Mesenchymal stem cell (in vitro differentiated cells and primary cell): ENCODE measurements around the gene GATB.

Experiments
- DNase-seq: peaks from one replicate; pipeline ENCODE4 v3.0.0-alpha.2; 2013
- H2AFZ ChIP-seq: one replicate; pipeline ENCODE4 v1.6.1; 2013; ENCODE audit warnings: low read depth, mild to moderate bottlenecking, control low read depth, inconsistent platforms, low read length, moderate library complexity
- H2AK5ac ChIP-seq: 2 replicates; pipeline ENCODE4 v1.6.1; 2013; ENCODE audit warnings: low read length, moderate library complexity, mild to moderate bottlenecking, inconsistent platforms; ENCODE audit not compliant: severe bottlenecking
- H2BK120ac ChIP-seq: one replicate; pipeline ENCODE4 v1.6.1; 2013; ENCODE audit warnings: low read depth, mild to moderate bottlenecking, inconsistent platforms, low read length, moderate library complexity
- H2BK12ac ChIP-seq, 2 experiments: one replicate each; pipeline ENCODE4 v1.6.1; 2013; ENCODE audit warnings: inconsistent platforms in 2 of 2, low read length in 2 of 2, mild to moderate bottlenecking in 2 of 2, moderate library complexity in 2 of 2, control low read depth in 1 of 2
- H2BK15ac ChIP-seq: one replicate; pipeline ENCODE4 v1.6.1; 2013; ENCODE audit warnings: mild to moderate bottlenecking, low read depth, inconsistent platforms; ENCODE audit not compliant: poor library complexity, severe bottlenecking
- H2BK5ac ChIP-seq: 2 replicates; pipeline ENCODE4 v1.6.1; 2013; ENCODE audit warnings: low read depth, mild to moderate bottlenecking, low read length, control low read depth, inconsistent platforms; ENCODE audit not compliant: poor library complexity, severe bottlenecking
- H3K14ac ChIP-seq, 2 experiments: one replicate each; pipeline ENCODE4 v1.6.1; 2013; ENCODE audit warnings: inconsistent platforms in 2 of 2, low read length in 2 of 2, control low read depth in 1 of 2, mild to moderate bottlenecking in 1 of 2, moderate library complexity in 1 of 2
- H3K18ac ChIP-seq, 2 experiments: one replicate each; pipeline ENCODE4 v1.6.1; 2013; ENCODE audit warnings: inconsistent platforms in 2 of 2, low read length in 2 of 2, control low read depth in 1 of 2, low read depth in 1 of 2, mild to moderate bottlenecking in 1 of 2
- H3K23ac ChIP-seq, 2 experiments: one replicate each; pipeline ENCODE4 v1.6.1; 2013; ENCODE audit warnings: inconsistent platforms in 2 of 2, low read length in 2 of 2, mild to moderate bottlenecking in 2 of 2, moderate library complexity in 2 of 2, control low read depth in 1 of 2
- H3K27ac ChIP-seq: 2 replicates; pipeline ENCODE4 v1.5.1; 2013; ENCODE audit warnings: mild to moderate bottlenecking, moderate library complexity, low read length, control low read depth, inconsistent platforms; ENCODE audit not compliant: poor library complexity, severe bottlenecking
- H3K27me3 ChIP-seq, 2 experiments: 2 replicates each; pipeline versions ENCODE4 v1.6.1 to v1.7.0; 2013; ENCODE audit warnings: low read length in 2 of 2, mild to moderate bottlenecking in 2 of 2, moderate library complexity in 2 of 2, control low read depth in 1 of 2, inconsistent platforms in 1 of 2; ENCODE audit not compliant: control insufficient read depth in 1 of 2, insufficient read depth in 1 of 2
- H3K36me3 ChIP-seq, 2 experiments: 2 replicates each; pipeline versions ENCODE4 v1.6.1 to v1.7.0; 2013; ENCODE audit warnings: low read length in 2 of 2, control low read depth in 1 of 2, inconsistent platforms in 1 of 2, low read depth in 1 of 2, mild to moderate bottlenecking in 1 of 2; ENCODE audit not compliant: insufficient read depth in 2 of 2, control insufficient read depth in 1 of 2
- H3K4ac ChIP-seq, 2 experiments: one replicate each; pipeline ENCODE4 v1.6.1; 2013; ENCODE audit warnings: inconsistent platforms in 2 of 2, low read length in 2 of 2, mild to moderate bottlenecking in 2 of 2, moderate library complexity in 2 of 2, control low read depth in 1 of 2, low read depth in 1 of 2
- H3K4me1 ChIP-seq: 2 replicates; pipeline ENCODE4 v1.6.1; 2013; ENCODE audit warnings: low read depth, low read length, control low read depth; ENCODE audit not compliant: control insufficient read depth, insufficient read depth
- H3K4me2 ChIP-seq: 2 replicates; pipeline ENCODE4 v1.6.1; 2013; ENCODE audit warnings: low read length, mild to moderate bottlenecking, inconsistent platforms; ENCODE audit not compliant: poor library complexity, severe bottlenecking
- H3K4me3 ChIP-seq, 2 experiments: 2 replicates each; pipeline versions ENCODE4 v1.5.1 to v1.7.0; 2013; ENCODE audit warnings: low read length in 2 of 2, mild to moderate bottlenecking in 2 of 2, control low read depth in 1 of 2, low read depth in 1 of 2; ENCODE audit not compliant: insufficient read depth in 1 of 2
- H3K79me1 ChIP-seq: replicated peaks from 2 replicates; pipeline ENCODE4 v1.6.1; 2013; ENCODE audit warnings: mild to moderate bottlenecking, control low read depth, low read length, inconsistent platforms; ENCODE audit not compliant: poor library complexity, severe bottlenecking
- H3K9ac ChIP-seq: 2 replicates; pipeline ENCODE4 v1.7.0; 2013; ENCODE audit warnings: mild to moderate bottlenecking, low read length, moderate library complexity
- H3K9me3 ChIP-seq: 2 replicates; pipeline ENCODE4 v1.7.0; 2013; ENCODE audit warnings: mild to moderate bottlenecking, low read length; ENCODE audit not compliant: control insufficient read depth
- H4K8ac ChIP-seq: one replicate; pipeline ENCODE4 v1.6.1; 2013; ENCODE audit warnings: inconsistent platforms, mild to moderate bottlenecking, low read length, moderate library complexity
- H4K91ac ChIP-seq: one replicate; pipeline ENCODE4 v1.6.1; 2013; ENCODE audit warnings: mild to moderate bottlenecking, low read length, inconsistent platforms
- WGBS: methylation state at CpG from one replicate; pipeline ENCODE4 v1.1.7; 2013; ENCODE audit warnings: mixed read lengths; 5-methylcytosine and 5-hydroxymethylcytosine counted together

The GATB gene

DNA sequence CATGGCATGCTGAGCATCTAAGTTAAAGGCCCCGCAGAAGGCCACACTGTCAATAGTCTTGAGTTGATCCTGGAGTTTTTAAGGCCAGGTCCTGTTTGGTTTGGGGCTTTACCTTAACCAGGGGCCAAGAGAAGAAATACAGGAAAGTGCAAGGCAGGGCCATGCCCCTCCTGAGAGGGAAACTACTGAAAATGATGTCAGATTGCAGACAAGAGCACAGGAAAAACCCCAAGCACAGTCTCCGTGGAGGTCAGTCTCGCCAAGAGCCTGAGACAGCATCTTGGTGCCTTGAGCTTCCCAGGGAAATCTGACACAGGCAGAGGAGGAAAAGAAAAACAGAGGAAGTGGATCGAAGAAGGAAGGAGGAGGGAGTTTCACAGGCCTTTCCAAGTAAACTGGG, 32.2 kb upstream of the GATB start:
- Histone ChIP-seq H2BK12ac (no peak overlapping the region), H3K4me2 (no peak overlapping the region), H3K79me1 (no peaks in the 10 kb centered on the region), H4K91ac (no peak overlapping the region), H3K23ac (no peak overlapping the region), H3K4me1 (no peaks in the 10 kb centered on the region), H2BK5ac (no peak overlapping the region), H3K4me3 (no peak overlapping the region), H2BK15ac (no peak overlapping the region), H3K4ac (no peak overlapping the region), H2AK5ac (no peak overlapping the region), H3K14ac (no peak overlapping the region), H3K27me3 (peaks cover 0 to 5% of the 10 kb centered on the region in 2 experiments), H3K9me3 (no peaks in the 10 kb centered on the region), H3K36me3 (no peaks in the 10 kb centered on the region), H2AFZ (no peak overlapping the region), H3K9ac (no peak overlapping the region), H3K18ac (no peak overlapping the region), H2BK120ac (no peak overlapping the region), H4K8ac (no peak overlapping the region), H3K27ac (no peak overlapping the region)
- no peak for DNase-seq
- 86% methylated on average over 4 of the region's 4 CpGs for WGBS

DNA sequence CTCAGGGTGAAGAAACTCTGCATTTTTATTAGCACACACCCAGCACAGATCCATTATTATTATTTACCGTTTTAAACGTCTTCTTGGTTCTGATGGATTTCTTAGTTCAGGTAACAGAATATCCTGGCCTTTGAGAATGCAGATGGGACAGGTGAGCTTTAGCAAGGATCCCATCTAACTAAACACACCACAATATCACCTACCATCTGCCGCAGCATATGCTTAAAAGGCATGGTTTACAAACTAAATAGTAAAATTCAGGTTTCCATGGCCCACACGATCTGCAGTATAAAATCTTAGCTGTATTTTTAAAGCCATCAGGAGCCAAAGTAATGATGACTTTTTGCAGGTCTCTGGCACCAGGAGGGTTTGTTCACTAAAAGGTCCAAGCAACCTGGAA, 31.7 kb upstream of the GATB start:
- H3K27ac ChIP-seq, result no peak overlapping the region
- H3K18ac ChIP-seq, result no peak overlapping the region
- no peak overlapping the region for H2BK12ac ChIP-seq
- H3K14ac ChIP-seq, result no peak overlapping the region
- H2BK120ac ChIP-seq, result no peak overlapping the region
- no peak overlapping the region for H4K8ac ChIP-seq
- H3K27me3 ChIP-seq, result peaks cover 0 to 5% of the 10 kb centered on the region in 2 experiments
- H3K23ac ChIP-seq, result no peak overlapping the region
- no peak overlapping the region for H3K4ac ChIP-seq
- no peak overlapping the region for H3K4me2 ChIP-seq
- no peaks in the 10 kb centered on the region for H3K4me1 ChIP-seq
- H2BK5ac ChIP-seq, result no peak overlapping the region
- 98% methylated on average over 4 of the region's 4 CpGs for WGBS
- H3K79me1 ChIP-seq, result no peaks in the 10 kb centered on the region
- DNase-seq, result no peak
- H2AFZ ChIP-seq, result no peak overlapping the region
- H3K36me3 ChIP-seq, result no peaks in the 10 kb centered on the region
- H3K4me3 ChIP-seq, result no peak overlapping the region
- H2AK5ac ChIP-seq, result no peak overlapping the region
- H2BK15ac ChIP-seq, result no peak overlapping the region
- H3K9me3 ChIP-seq, result no peaks in the 10 kb centered on the region
- no peak overlapping the region for H3K9ac ChIP-seq
- no peak overlapping the region for H4K91ac ChIP-seq

DNA sequence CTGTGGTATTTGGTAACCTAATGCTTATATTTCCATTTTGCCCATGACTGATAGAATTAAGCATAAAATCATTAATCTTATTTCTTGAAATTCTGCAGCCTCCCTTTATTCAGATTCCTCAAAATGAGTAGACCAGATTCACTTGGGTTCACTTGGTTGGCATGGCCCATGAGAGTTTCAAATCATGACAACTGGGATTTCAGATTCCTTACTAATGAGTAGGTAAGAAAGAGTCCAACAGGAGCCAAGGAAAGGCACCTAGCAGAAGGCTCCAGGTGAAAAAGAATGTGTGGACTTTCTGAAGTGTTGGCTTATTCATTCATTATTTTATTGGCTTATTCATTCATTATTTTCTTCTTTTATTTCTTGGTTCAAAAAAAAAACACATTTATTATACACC, 27.2 kb upstream of the GATB start:
- H3K23ac ChIP-seq, result no peak overlapping the region
- no peak overlapping the region for H3K4me2 ChIP-seq
- H3K9ac ChIP-seq, result no peak overlapping the region
- H4K91ac ChIP-seq, result no peak overlapping the region
- H3K9me3 ChIP-seq, result no peaks in the 10 kb centered on the region
- H3K4me3 ChIP-seq, result no peak overlapping the region
- no peak overlapping the region for H3K4ac ChIP-seq
- H2AK5ac ChIP-seq, result no peak overlapping the region
- no peak for DNase-seq
- H3K36me3 ChIP-seq, result no peaks in the 10 kb centered on the region
- H4K8ac ChIP-seq, result no peak overlapping the region
- no peak overlapping the region for H2BK120ac ChIP-seq
- no peak overlapping the region for H2BK5ac ChIP-seq
- H3K27me3 ChIP-seq, result peaks cover 0 to 8% of the 10 kb centered on the region in 2 experiments
- H2AFZ ChIP-seq, result no peak overlapping the region
- no peaks in the 10 kb centered on the region for H3K79me1 ChIP-seq
- no peak overlapping the region for H2BK15ac ChIP-seq
- H3K4me1 ChIP-seq, result peaks cover 2% of the 10 kb centered on the region
- no peak overlapping the region for H3K27ac ChIP-seq
- no peak overlapping the region for H3K14ac ChIP-seq
- no peak overlapping the region for H2BK12ac ChIP-seq
- no peak overlapping the region for H3K18ac ChIP-seq

DNA sequence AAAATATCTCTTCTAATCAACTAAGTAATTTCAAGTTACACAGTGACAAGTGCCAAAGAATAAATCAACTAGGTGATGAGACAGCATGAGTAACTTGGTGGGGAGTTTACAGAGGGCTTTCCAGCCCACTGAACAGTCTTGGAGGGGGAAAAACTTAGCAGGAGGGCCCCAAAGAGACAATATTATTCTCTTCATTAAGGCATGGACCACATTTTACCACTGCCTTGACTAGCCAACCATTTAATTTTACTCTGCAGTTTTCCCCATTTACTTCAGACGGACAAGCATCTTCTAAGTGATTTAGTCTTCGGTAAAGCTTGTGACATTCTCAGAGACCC, 25.3 kb upstream of the GATB start:
- H3K9me3 ChIP-seq, result no peaks in the 10 kb centered on the region
- H3K4me2 ChIP-seq, result no peak overlapping the region
- no peak overlapping the region for H2AFZ ChIP-seq
- no peaks in the 10 kb centered on the region for H3K79me1 ChIP-seq
- no peak overlapping the region for H3K14ac ChIP-seq
- no peak overlapping the region for H4K91ac ChIP-seq
- H3K27ac ChIP-seq, result peak overlapping the region; percentile 21
- no peak overlapping the region for H3K18ac ChIP-seq
- no peak overlapping the region for H3K4ac ChIP-seq
- no peak overlapping the region for H2BK120ac ChIP-seq
- no peak overlapping the region for H2BK12ac ChIP-seq
- no peak overlapping the region for H2BK15ac ChIP-seq
- DNase-seq, result no peak
- 100% methylated on average over 1 of the region's 2 CpGs for WGBS
- H4K8ac ChIP-seq, result no peak overlapping the region
- no peak overlapping the region for H3K23ac ChIP-seq
- H2BK5ac ChIP-seq, result no peak overlapping the region
- H3K36me3 ChIP-seq, result no peaks in the 10 kb centered on the region
- no peak overlapping the region for H2AK5ac ChIP-seq
- peaks cover 0 to 21% of the 10 kb centered on the region in 2 experiments for H3K27me3 ChIP-seq
- H3K9ac ChIP-seq, result no peak overlapping the region
- H3K4me1 ChIP-seq, result peaks cover 2% of the 10 kb centered on the region
- H3K4me3 ChIP-seq, result no peak overlapping the region
